8988T (cell line): ENCODE results near the gene TACC2.
"Not testable (repeated sequence)": the region's sequence is repeated elsewhere in the genome, so short reads cannot be mapped to it uniquely, and the experiment has no call there.

ENCODE experiments used
- DNase-seq: peaks from one replicate; pipeline ENCODE4 v3.0.0; 2011

The TACC2 gene

DNA sequence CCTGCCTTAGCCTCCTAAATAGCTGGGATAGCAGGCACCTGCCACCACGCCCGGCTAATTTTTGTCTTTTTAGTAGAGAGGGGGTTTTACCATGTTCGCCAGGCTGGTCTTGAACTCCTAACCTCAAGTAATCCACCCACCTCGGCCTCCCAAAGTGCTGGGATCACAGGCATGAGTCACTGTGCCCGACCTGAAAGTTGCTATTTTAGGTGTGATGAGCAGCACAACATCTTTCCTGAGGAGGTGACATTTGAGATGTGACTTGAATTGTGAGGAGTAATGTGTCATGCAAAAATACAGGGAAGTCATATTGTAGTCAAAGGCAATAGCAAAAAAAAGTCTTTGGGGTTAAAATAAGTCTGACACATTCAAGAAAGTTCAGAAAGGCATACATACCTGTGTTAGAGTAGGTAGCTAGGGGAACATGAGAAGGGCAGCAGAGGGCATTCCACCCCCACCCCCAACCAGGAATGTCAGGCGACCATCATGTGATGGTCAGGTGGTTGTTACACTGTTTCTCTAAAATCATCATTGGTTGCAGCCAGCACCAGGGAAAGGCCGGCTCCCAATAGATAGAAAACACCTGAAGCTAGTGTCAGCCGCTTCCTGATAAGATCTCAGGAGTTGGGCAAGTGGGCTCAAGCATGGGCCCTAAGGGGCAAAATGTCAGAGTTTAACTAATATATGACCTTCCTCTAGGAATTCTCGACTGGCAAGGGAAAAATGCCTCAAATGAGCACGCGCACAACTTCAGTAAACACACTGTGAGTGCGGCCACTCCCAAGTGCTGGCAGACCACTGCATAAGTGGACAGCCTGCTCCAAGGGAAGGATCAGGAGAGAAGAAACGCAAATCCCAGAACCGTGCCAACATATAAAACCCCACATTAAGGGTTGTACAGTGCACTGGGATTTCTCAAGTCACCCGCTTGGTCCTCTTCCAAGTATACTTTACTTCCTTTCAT is at the start of gene TACC2:
TACC2 (plus strand) TSS at position 803 of the 964 bp plus-strand sequence. CDS start 32,819 bp downstream, outside the sequence.
- DNase-seq: no peak

DNA sequence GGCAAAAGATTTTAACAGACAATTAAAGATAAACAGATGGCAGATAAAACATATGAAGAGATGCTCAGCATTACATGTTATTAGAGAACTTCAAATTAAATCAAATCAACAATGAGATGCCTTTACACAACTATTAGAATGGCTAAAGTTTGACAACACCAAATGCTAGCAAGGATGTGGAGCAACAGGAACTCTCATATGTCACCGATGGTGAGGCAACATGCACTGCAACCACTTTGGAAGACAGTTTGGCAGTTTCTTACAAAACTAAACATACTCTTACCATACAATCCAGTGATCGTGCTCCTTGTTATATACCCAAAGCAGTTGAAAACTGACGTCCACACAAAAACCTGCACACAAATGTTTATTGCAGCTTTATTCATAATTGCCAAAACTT is 47.4 kb upstream of the TACC2 start:
- no peak for DNase-seq

GRCh38 chr10:121942749-121943416 is 46.1 kb upstream of the TACC2 start:
- DNase-seq: no peak

DNA sequence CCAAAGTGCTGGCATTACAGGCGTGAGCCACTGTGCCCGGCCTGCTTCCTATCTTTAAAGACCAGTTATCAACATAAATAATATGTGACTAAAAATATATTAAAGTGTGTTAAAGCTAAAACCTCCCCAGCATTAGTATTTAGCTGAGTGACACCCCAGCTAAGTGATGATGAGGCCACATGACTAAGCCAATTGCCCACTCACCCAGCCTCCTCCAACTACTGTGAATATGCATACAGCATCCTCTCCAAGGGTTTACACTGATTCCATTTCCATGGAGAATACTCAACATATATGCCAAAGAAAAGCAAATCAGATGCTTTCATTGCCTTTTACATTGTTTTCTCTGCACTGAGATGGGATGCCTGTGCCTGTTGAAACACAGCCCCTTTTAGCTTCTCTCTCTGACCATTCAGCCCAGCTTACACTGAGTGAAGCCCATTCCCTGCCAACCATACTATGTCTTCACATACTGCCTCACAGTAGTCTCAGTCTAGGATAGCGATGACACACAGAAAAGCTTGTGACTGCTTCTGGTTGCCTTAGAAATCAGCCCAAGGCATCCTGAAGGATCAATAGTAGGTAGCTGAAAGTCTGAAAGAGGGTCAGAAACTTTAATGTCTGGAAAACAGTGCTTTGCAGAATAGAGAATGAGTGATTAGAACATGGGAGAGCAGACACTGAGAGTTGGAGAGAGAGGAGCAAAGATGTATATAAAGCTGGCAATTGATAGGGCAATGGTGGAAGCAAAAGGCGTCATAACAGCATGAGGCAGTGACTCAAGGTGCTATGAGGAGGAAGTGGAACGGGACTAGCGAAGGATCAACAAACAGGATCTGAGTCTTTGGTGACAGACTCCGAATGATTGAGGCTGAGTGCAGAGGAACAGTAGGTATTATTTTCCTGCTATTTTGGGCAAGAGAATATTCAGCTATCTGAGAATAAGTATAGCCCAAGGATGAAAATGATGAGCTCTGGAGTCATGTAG is 41.3 kb upstream of the TACC2 start:
- no peak for DNase-seq

GRCh38 chr10:121949049-121949448 is 39.9 kb upstream of the TACC2 start:
- DNase-seq: no peak

DNA sequence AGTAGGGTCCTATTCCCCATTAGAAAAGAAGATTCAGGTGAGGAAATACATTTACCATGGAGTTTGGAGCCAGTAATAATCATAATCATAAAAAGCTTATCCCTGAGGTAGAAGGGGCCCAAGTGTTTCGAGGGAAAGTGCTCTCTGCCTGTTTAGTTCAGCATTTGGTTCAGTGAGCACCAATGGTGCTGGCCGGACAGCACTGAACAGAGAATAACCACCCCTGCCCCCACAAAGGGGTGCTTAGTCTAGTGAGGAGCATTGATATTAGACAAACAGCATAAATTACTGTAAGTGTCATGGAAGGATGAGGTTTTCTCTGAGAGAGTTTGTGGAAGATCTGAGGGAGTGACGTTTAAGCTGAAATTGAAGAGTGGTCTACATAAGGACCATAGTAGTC is 39.5 kb upstream of the TACC2 start:
- DNase-seq: no peak

- no peak for DNase-seq
These were observed 36.7 kb upstream of the TACC2 start for GRCh38 chr10:121952226-121952625.

DNA sequence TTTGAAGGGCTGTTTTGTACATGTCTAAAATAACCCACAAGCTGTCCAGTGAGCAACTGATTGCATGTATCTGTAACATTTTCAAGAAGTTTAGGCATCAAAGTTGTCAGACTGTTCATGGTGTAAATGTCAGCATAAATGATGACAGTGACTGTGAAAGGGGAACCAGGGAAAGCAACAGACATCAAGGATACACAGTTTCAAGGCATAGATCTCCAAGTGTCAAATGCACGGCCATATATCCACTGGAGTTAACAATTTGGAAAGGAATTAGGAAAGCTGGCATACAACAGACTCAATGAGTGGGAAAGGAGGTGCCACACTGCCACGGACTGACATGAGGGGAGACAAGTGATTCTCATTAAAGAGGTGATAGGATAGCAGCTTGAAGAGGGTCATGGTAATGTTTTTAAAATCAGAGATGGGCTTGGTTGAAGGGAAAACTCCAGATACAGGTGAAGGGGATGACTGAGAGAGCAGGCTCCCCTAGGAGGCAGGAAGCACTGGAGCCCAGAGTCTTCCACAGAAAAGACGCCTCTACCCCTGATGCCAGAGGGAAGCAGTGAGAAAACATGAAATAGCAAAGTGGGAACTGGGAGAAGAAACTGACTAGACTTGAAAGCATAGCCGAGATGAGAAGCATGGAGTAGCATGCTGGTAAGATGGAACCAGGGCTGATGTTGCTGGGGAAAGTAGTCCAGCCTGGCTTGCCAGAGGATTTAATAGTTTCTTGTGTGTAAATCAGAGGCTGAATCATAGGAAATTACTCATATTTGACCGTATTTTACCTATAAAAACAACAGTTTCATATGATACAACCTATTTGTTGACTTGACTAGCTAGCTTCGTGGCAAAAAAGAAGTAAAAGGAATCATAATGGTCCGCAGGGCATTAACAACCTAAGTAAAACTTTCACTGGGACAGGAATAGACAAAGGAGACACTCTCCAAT is 32.6 kb upstream of the TACC2 start:
- no peak for DNase-seq

DNA sequence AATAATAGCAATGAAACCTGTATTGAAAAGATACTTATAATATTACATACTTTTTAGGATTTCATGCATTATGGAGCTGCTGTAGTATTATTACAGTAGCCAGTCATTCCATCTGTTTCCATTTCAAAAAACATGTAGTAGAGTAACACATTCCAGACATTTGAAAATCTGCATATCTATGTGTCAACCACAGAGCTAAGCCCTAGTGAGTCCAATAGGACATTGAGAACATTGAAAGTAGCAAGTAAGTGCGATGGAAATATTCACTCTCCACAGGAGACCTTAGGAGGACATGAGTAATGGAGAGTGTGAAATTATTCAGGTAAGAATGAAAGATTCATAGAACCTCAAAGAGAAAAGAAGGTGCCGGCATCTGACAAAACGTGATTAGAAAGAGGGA is 29.3 kb upstream of the TACC2 start:
- no peak for DNase-seq

GRCh38 chr10:121961456-121961855 is 27.5 kb upstream of the TACC2 start:
- DNase-seq: no peak

DNA sequence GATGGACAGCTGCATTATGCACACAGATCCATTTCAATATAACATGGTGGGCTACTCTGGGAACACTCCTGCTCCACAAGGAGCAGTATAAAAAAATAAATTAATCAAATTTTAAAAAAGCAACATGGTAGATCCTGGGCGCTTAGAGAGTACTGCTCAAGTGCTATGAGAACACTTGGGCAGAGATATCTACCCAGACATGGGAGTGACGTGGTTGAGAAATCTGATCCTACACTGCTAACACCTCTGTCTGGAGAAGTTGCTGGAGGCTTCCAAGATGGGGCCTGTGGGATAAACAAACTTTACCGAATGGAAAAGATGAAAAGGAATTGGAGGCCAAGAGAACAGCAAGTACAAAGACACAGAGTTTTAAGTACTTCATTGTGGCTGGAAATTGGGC is 23.0 kb upstream of the TACC2 start:
- DNase-seq: no peak

DNA sequence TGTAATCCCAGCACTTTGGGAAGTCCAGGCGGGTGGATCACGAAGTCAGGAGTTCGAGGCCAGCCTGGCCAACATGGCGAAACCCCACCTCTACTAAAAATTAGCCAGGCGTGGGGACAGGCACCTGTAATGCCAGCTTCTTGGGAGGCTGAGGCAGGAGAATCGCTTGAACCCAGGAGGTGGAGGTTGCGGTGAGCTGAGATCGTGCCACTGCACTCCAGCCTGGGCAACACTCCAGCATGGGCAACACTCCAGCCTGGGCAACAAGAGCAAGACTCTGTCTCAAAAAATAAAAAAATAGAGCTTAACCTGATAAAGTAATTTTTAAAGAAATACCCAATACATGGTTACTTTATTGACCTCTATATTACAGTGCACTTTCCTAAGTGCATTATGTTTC is 19.9 kb upstream of the TACC2 start:
- not testable (repeated sequence) for DNase-seq

GRCh38 chr10:121974019-121974534 is 14.9 kb upstream of the TACC2 start:
- DNase-seq: peak; percentile 53

DNA sequence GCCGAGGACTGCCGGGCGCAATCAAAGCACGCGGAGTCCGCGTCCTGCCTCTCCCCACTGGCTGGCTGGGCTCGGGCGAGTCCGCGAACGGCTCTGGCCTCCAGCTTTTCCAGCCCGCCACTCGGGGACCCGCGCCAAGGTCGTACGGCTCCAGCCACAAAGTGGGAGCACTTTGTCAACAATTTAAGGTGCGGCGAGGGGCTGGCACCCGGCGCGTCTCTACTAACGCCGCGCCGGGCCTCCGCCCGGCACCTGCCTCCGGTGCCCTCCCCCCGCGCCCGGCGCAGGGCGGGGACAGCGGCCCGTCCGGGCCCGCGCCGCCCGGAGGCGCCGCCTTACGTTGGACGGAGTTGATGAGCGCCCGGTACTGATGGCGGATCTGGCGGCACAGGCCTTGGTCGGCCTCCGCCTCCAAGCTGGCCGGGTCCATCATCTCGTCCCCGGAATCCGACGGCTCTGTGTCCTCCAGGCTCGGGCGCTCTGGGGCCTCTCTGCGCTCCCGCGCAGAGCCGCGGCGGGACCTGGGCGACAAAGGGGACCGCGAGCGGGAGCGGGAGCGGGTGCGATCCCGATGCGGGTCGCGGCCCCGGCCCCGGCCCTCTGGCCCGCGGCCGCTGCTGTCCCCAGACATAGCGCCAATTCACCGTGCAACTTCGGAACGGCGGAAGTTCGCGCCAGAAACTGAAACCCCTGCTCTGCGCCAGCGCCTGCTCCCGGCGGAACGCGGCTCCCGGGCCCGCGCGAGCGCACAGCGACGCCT is 14.2 kb upstream of the TACC2 start, which contains the start of gene NSMCE4A:
NSMCE4A (minus strand) TSS at position 683 of the 760 bp plus-strand sequence; CDS start at position 631, 52 bp downstream.
- peak; percentile 91 for DNase-seq

DNA sequence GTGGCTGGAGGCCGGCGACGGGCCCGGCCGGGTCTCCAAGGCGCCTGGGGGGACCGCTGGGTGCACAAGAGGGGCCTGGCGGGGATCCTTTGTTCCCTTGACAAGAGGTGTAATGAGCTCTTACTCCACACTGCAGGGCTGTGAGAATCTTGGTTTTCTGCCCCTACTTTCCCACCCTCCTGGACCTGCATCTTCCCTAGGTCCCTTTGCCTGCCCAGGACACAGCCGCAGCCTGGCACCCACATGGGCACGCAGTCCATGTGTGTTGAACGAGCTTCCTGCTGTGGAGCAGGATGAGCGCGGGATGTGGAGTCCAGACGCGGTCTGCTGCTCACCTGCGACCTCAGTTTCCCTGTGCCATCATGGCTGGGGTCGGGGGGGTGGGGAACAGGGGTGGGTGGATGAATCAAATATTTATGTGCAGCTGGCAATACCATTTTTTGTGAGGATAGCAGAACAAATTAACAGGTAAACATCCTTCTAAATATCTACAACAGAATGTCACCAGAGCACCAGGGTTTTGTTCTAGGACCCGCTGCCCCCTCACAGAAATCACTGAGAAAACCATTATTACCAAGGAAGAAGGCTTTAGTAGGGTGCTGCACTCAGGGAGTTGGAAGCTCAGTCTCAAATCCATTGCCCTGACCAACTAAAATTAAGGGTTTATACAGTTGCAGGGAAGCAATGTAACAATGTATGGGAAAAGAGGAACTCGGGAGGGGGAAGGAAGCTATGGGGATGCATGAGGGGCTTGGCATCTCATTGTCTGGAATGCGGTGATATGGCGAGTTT is 13.5 kb upstream of the TACC2 start:
- no peak for DNase-seq

DNA sequence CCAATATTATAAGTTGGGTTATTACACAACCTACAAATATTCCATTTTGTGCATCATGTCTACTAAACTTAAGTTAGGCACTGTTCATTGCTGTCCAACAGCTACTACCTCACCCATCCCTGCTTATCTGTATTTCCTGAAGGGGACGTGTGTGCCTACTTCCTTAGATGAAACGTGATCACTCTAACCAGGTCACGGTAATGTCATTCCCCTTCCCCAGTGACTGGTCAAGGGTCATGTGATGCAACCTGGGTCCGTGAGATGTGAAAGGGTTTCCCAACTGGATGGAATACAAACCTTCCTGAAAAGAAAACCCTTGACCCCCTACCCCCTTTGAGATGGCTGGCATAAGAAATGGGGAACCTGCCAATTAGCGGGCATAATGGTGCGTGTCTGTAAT is 12.4 kb upstream of the TACC2 start:
- no peak for DNase-seq

- DNase-seq: no peak
These were observed 10.5 kb upstream of the TACC2 start for GRCh38 chr10:121978511-121978910.

- DNase-seq: no peak
These were observed 7.6 kb upstream of the TACC2 start for GRCh38 chr10:121981346-121981745.

- DNase-seq: no peak
These were observed 5.1 kb upstream of the TACC2 start for GRCh38 chr10:121983852-121984251.

DNA sequence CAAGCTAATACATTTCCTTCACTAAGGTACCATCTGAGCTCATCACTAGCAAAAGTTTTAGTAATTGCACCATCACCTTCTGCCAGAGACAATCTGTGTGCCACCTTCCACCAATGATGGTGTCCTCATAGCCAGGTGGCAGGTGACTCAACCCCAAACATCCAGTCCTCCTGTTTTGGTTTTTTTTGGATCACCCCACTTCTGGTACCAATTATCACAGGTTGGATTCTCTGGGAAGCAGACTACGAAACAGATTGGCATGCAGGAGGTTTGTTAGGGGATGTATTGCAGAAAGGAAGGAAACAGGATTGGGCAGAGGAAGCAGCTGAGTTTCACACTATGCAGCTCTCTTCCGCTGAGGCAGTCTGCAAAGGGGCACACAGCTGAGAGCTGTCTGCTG is 4.5 kb upstream of the TACC2 start:
- DNase-seq: no peak
